ENCODE measurements around the gene PPM1E.
"Not testable (repeated sequence)": the region's sequence is repeated elsewhere in the genome, so short reads cannot be mapped to it uniquely, and the experiment has no call there.

PPM1E gene

GRCh38 chr17:58947824-58948223 is 192.2 kb downstream of the PPM1E start:
- peak; percentile 22 for DNase-seq (ENCODE audit: low spot score)

GRCh38 chr17:58954358-58954757 is 198.7 kb downstream of the PPM1E start:
- DNase-seq (ENCODE audit: low spot score), result peak; percentile 28

- peak; percentile 42 for DNase-seq (ENCODE audit: low spot score)
These were observed 201.5 kb downstream of the PPM1E start for GRCh38 chr17:58956997-58957724.

- DNase-seq (ENCODE audit: low spot score), result not testable (repeated sequence)
These were observed 202.0 kb downstream of the PPM1E start for GRCh38 chr17:58957725-58958073.

GRCh38 chr17:58960068-58960467 is 204.4 kb downstream of the PPM1E start:
- peak; percentile 83 for DNase-seq (ENCODE audit: low spot score)

GRCh38 chr17:58965221-58965620 is 209.6 kb downstream of the PPM1E start:
- no peak for DNase-seq (ENCODE audit: low spot score)

- no peak for DNase-seq (ENCODE audit: low spot score)
These were observed 210.6 kb downstream of the PPM1E start for GRCh38 chr17:58966208-58966607.

GRCh38 chr17:58968426-58969061 is 212.9 kb downstream of the PPM1E start:
- DNase-seq (ENCODE audit: low spot score), result no peak

- DNase-seq (ENCODE audit: low spot score), result peak; percentile 28
These were observed 213.5 kb downstream of the PPM1E start for GRCh38 chr17:58969156-58969555.

- no peak for DNase-seq (ENCODE audit: low spot score)
These were observed 214.0 kb downstream of the PPM1E start for GRCh38 chr17:58969612-58970011.

- DNase-seq (ENCODE audit: low spot score), result no peak
These were observed 215.2 kb downstream of the PPM1E start for GRCh38 chr17:58970609-58971450.

GRCh38 chr17:58974354-58974753 is 218.7 kb downstream of the PPM1E start:
- no peak for DNase-seq (ENCODE audit: low spot score)

GRCh38 chr17:58976541-58976940 is 220.9 kb downstream of the PPM1E start:
- no peak for DNase-seq (ENCODE audit: low spot score)

- no peak for DNase-seq (ENCODE audit: low spot score)
These were observed 225.2 kb downstream of the PPM1E start for GRCh38 chr17:58980706-58981481.

- no peak for DNase-seq (ENCODE audit: low spot score)
These were observed 227.0 kb downstream of the PPM1E start for GRCh38 chr17:58982626-58983025.

GRCh38 chr17:58985367-58985766 is 229.7 kb downstream of the PPM1E start:
- DNase-seq (ENCODE audit: low spot score), result no peak

GRCh38 chr17:58985971-58986370 is 230.3 kb downstream of the PPM1E start:
- DNase-seq (ENCODE audit: low spot score), result no peak

- DNase-seq (ENCODE audit: low spot score), result no peak
These were observed 234.0 kb downstream of the PPM1E start for GRCh38 chr17:58989629-58990028.

- DNase-seq (ENCODE audit: low spot score), result peak; percentile 99
These were observed 236.2 kb downstream of the PPM1E start for GRCh38 chr17:58991718-58992331.

- DNase-seq (ENCODE audit: low spot score), result peak; percentile 34
These were observed 237.7 kb downstream of the PPM1E start for GRCh38 chr17:58993311-58993710.

GRCh38 chr17:58995247-58995940 is 239.7 kb downstream of the PPM1E start:
- no peak for DNase-seq (ENCODE audit: low spot score)

All from kidney tubule cell (primary cell).